KMS-11 (cell line): ENCODE data around the gene ADAMTS10.

Experiments
- H2AFZ ChIP-seq: fragments of 200-600 bp; sonication (generic); 2 replicates; pipeline ENCODE4 v1.6.1; 2016; ENCODE audit warnings: antibody characterized with exemption, mixed run types, low read depth
- H3K27ac ChIP-seq: fragments of 200-600 bp; sonication (generic); 2 replicates; pipeline ENCODE4 v1.6.1; 2016; ENCODE audit warnings: mild to moderate bottlenecking, mixed run types
- H3K27me3 ChIP-seq: fragments of 200-600 bp; sonication (generic); 2 replicates; pipeline ENCODE4 v1.6.1; 2017; ENCODE audit warnings: mild to moderate bottlenecking, low read depth, mixed run types, moderate library complexity; ENCODE audit not compliant: insufficient read depth
- H3K36me3 ChIP-seq: fragments of 200-600 bp; sonication (generic); 2 replicates; pipeline ENCODE4 v1.6.1; 2017; ENCODE audit warnings: mild to moderate bottlenecking, mixed run types; ENCODE audit not compliant: insufficient read depth
- H3K4me1 ChIP-seq: fragments of 200-600 bp; sonication (generic); 2 replicates; pipeline ENCODE4 v1.6.1; 2016; ENCODE audit warnings: mild to moderate bottlenecking, low read depth, mixed run types; ENCODE audit not compliant: poor library complexity, severe bottlenecking
- H3K4me2 ChIP-seq: fragments of 200-600 bp; sonication (generic); 2 replicates; pipeline ENCODE4 v1.7.0; 2016; ENCODE audit warnings: mild to moderate bottlenecking, mixed run types
- H3K4me3 ChIP-seq: fragments of 200-600 bp; sonication (generic); IDR thresholded peaks from 2 replicates; pipeline ENCODE4 v1.6.1; 2017; ENCODE audit warnings: low read depth, low read length, mixed read lengths; ENCODE audit not compliant: insufficient read depth
- H3K79me2 ChIP-seq: fragments of 200-600 bp; sonication (generic); 2 replicates; pipeline ENCODE4 v1.6.1; 2016; ENCODE audit warnings: low read depth, mixed run types; ENCODE audit not compliant: insufficient read depth
- H3K9ac ChIP-seq: fragments of 200-600 bp; sonication (generic); 2 replicates; pipeline ENCODE4 v1.6.1; 2016; ENCODE audit warnings: mild to moderate bottlenecking, mixed run types
- H4K20me1 ChIP-seq: fragments of 200-600 bp; sonication (generic); 2 replicates; pipeline ENCODE4 v1.6.1; 2016; ENCODE audit warnings: mild to moderate bottlenecking, mixed run types; ENCODE audit not compliant: insufficient read depth
- CTCF ChIP-seq: fragments of 200-600 bp; sonication (generic); conservative IDR thresholded peaks from 2 replicates; pipeline ENCODE4 v1.6.1; 2017; ENCODE audit warnings: low read depth, mild to moderate bottlenecking, antibody characterized with exemption, low read length, moderate library complexity, mixed read lengths

Gene ADAMTS10

GRCh38 chr19:8550070-8550469 lies 60.4 kb downstream of the ADAMTS10 start:
- Histone ChIP-seq H3K4me1 (no peaks in the 10 kb centered on the region), H3K36me3 (no peaks in the 10 kb centered on the region), H3K9ac (no peak overlapping the region), H4K20me1 (no peaks in the 10 kb centered on the region), H3K4me3 (no peak overlapping the region), H3K4me2 (no peak overlapping the region), H2AFZ (no peak overlapping the region), H3K27ac (no peak overlapping the region), H3K27me3 (peaks cover 31% of the 10 kb centered on the region; the same call in 1 of the 2 replicates), H3K79me2 (no peaks in the 10 kb centered on the region)
- no peak for TF ChIP-seq CTCF

GRCh38 chr19:8545743-8546142 lies 64.8 kb downstream of the ADAMTS10 start:
- no peaks in the 10 kb centered on the region for H3K36me3 ChIP-seq
- no peak overlapping the region for H3K4me3 ChIP-seq
- H3K27me3 ChIP-seq = peaks cover 28% of the 10 kb centered on the region; the same call in 1 of the 2 replicates
- no peak overlapping the region for H3K9ac ChIP-seq
- no peaks in the 10 kb centered on the region for H3K4me1 ChIP-seq
- H2AFZ ChIP-seq = no peak overlapping the region
- TF ChIP-seq CTCF = no peak
- H3K79me2 ChIP-seq = no peaks in the 10 kb centered on the region
- no peak overlapping the region for H3K27ac ChIP-seq
- H4K20me1 ChIP-seq = no peaks in the 10 kb centered on the region
- no peak overlapping the region for H3K4me2 ChIP-seq

- Histone ChIP-seq H2AFZ (no peak overlapping the region), H3K27me3 (peaks cover 27% of the 10 kb centered on the region; the same call in 1 of the 2 replicates), H4K20me1 (no peaks in the 10 kb centered on the region), H3K4me3 (no peak overlapping the region), H3K36me3 (no peaks in the 10 kb centered on the region), H3K27ac (no peak overlapping the region), H3K4me1 (no peaks in the 10 kb centered on the region), H3K9ac (no peak overlapping the region), H3K4me2 (no peak overlapping the region), H3K79me2 (no peaks in the 10 kb centered on the region)
- no peak for TF ChIP-seq CTCF
These were observed 66.3 kb downstream of the ADAMTS10 start for GRCh38 chr19:8544168-8544567.

GRCh38 chr19:8539621-8540149 lies 70.8 kb downstream of the ADAMTS10 start:
- Histone ChIP-seq H3K9ac (no peak overlapping the region), H3K4me2 (no peak overlapping the region), H3K79me2 (no peaks in the 10 kb centered on the region), H3K4me3 (no peak overlapping the region), H3K4me1 (no peaks in the 10 kb centered on the region), H3K36me3 (no peaks in the 10 kb centered on the region), H2AFZ (no peak overlapping the region), H4K20me1 (no peaks in the 10 kb centered on the region), H3K27me3 (peaks cover 31% of the 10 kb centered on the region), H3K27ac (no peak overlapping the region)
- TF ChIP-seq CTCF = no peak
